PC-9 (cell line): ENCODE data around the gene C2orf69.

Experiments
- EZH2 ChIP-seq: fragments of 200-600 bp; sonication (generic); IDR thresholded peaks from 2 replicates; pipeline ENCODE4 v1.8.0; 2017; ENCODE audit warnings: antibody characterized with exemption, low read depth
- TF ChIP-seq, protein P1 (sequence below): fragments of 200-600 bp; sonication (generic); conservative IDR thresholded peaks from 2 replicates; pipeline ENCODE4 v1.6.1; 2017; ENCODE audit warnings: mixed run types, antibody characterized with exemption, mild to moderate bottlenecking, moderate library complexity

DNA sequence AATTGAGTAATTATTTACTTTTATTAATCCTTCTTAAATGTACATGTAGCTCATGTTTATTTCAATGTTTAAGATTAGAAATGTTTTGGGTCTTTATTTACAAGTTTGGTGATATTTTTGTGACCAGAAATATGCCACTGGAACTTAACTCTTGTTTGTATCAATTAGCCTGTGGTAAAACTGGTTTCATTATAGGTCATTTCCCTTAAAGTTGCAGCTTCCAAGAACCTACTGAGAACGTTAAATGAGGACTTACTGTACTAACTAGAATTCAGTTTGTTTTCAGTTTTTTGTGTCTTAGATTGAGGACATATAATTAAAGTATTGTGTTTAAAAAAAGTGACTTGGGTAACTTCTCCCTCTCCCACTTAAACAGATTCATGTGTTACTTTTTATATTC, 39.9 kb downstream of the C2orf69 start:
- TF ChIP-seq, protein P1, sequence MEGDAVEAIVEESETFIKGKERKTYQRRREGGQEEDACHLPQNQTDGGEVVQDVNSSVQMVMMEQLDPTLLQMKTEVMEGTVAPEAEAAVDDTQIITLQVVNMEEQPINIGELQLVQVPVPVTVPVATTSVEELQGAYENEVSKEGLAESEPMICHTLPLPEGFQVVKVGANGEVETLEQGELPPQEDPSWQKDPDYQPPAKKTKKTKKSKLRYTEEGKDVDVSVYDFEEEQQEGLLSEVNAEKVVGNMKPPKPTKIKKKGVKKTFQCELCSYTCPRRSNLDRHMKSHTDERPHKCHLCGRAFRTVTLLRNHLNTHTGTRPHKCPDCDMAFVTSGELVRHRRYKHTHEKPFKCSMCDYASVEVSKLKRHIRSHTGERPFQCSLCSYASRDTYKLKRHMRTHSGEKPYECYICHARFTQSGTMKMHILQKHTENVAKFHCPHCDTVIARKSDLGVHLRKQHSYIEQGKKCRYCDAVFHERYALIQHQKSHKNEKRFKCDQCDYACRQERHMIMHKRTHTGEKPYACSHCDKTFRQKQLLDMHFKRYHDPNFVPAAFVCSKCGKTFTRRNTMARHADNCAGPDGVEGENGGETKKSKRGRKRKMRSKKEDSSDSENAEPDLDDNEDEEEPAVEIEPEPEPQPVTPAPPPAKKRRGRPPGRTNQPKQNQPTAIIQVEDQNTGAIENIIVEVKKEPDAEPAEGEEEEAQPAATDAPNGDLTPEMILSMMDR: no peak
- no peak for TF ChIP-seq EZH2
